Fibroblast of the aortic adventitia (primary cell): ENCODE measurements around the gene RNF183. TPM values are rescaled to one million over a fixed set of nuclear protein-coding genes. Genes with fewer than 3 reads are reported as not detected.

ENCODE experiments used
- DNase-seq: peaks from one replicate; pipeline ENCODE4 v3.0.0-alpha.2; 2010; ENCODE audit warnings: low read depth
- H3K4me3 ChIP-seq: 2 replicates; pipeline ENCODE4 v1.5.1; 2011; ENCODE audit warnings: low read depth, mild to moderate bottlenecking, control low read depth, low read length, moderate library complexity
- total RNA-seq: library from RNA; depleted of rRNA; stranded (reverse); fragments of >200 nt; gene quantifications from 2 replicates; pipeline ENCODE4 v1.2.3, GENCODE V29; 2012; ENCODE audit warnings: low replicate concordance
- TF ChIP-seq, protein P1 (sequence below): IDR thresholded peaks from 2 replicates; pipeline ENCODE4 v1.5.1; 2011; ENCODE audit warnings: mild to moderate bottlenecking, low read length, control low read depth, inconsistent platforms; ENCODE audit not compliant: insufficient read depth

The RNF183 gene
- total RNA-seq, 1 donor, result not detected

- TF ChIP-seq, protein P1, sequence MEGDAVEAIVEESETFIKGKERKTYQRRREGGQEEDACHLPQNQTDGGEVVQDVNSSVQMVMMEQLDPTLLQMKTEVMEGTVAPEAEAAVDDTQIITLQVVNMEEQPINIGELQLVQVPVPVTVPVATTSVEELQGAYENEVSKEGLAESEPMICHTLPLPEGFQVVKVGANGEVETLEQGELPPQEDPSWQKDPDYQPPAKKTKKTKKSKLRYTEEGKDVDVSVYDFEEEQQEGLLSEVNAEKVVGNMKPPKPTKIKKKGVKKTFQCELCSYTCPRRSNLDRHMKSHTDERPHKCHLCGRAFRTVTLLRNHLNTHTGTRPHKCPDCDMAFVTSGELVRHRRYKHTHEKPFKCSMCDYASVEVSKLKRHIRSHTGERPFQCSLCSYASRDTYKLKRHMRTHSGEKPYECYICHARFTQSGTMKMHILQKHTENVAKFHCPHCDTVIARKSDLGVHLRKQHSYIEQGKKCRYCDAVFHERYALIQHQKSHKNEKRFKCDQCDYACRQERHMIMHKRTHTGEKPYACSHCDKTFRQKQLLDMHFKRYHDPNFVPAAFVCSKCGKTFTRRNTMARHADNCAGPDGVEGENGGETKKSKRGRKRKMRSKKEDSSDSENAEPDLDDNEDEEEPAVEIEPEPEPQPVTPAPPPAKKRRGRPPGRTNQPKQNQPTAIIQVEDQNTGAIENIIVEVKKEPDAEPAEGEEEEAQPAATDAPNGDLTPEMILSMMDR, result peak; percentile 85
- no peak overlapping the region for H3K4me3 ChIP-seq
- DNase-seq, result peak; percentile 73
Measured at GRCh38 chr9:113309204-113309813, 6.1 kb upstream of the RNF183 start.

DNA sequence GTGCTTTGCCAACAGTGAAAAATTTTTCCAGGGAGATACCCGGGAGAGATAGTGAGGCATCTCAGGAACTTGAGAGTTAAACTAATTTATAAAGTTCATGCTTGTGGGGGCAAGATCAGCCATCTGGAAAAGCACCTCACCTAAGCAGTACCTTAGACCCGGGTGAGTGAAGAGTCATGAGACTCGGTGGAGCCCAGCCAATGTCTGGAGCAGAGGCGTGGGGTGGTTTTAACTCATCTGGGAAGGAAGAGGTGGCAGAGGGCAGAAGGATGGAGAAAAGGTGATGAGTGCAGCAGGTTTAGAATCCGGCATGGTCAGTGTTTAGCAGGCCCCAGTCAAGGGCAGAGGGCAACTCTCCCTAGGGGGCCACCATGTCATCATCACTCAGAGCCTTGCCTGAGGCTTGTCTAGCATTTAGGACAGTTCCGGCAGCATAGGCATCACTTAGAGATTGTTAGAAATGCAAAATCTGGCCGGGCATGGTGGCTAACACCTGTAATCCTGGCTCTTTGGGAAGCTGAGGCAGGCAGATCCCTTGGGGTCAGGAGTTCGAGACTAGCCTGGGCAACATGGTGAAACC lies 4.3 kb upstream of the RNF183 start:
- TF ChIP-seq, protein P1, result no peak

DNA sequence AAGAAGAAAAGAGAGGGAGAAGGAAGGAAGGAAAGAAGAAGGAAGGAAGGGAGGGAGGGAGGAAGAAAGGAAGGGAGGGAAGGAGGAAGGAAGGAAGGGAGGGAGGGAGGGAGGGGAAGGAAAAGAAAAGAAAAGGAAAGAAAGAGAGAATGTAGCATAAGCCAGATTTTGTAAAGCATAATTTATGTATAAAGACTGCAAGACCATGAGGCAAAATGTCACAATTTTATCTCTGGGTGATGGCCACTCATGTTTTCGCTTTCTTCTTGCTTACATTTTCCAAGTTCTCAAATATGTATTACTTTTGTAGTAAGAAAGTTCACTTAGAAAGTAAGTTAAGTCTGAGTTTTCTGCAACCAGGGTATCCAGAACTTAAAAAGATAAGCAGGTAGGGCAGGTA lies 3.4 kb upstream of the RNF183 start:
- no peak overlapping the region for H3K4me3 ChIP-seq
- DNase-seq, result no peak
- TF ChIP-seq, protein P1, result no peak

More for the DNA sequence above, 4.3 kb upstream of the RNF183 start:
- no peak overlapping the region for H3K4me3 ChIP-seq
- no peak for DNase-seq

GRCh38 chr9:113301548-113301947 lies 1.6 kb downstream of the RNF183 start:
- DNase-seq, result no peak
- H3K4me3 ChIP-seq, result no peak overlapping the region
- TF ChIP-seq, protein P1, result no peak

GRCh38 chr9:113299800-113300292 lies 3.3 kb downstream of the RNF183 start:
- peak; percentile 26 for DNase-seq
- no peak overlapping the region for H3K4me3 ChIP-seq
- TF ChIP-seq, protein P1, result no peak

- DNase-seq, result no peak
- no peak overlapping the region for H3K4me3 ChIP-seq
- TF ChIP-seq, protein P1, result no peak
Measured at GRCh38 chr9:113298924-113299770, 4.0 kb downstream of the RNF183 start.
